SK-N-SH (cell line): Measurements from ENCODE around the gene TRAT1. TPM values are rescaled to one million over a fixed set of nuclear protein-coding genes. Genes with fewer than 3 reads are reported as not detected.

Source experiments
- CTCF ChIA-PET: fragments of 300-600, 350-600 bp; formaldehyde crosslinking; extraction: SDS; loops from one replicate; lab custom pipeline; 2021; lab: Yijun Ruan, JAX
- POLR2A ChIA-PET: fragments of 350-600 bp; sonication (Branson Sonifier 250); formaldehyde crosslinking; extraction: SDS; loops from one replicate; lab custom pipeline; 2020; ENCODE audit warnings: antibody characterized with exemption, inconsistent platforms; lab: Yijun Ruan, JAX
- DNase-seq: peaks from one replicate; pipeline ENCODE4 v3.0.0; 2012
- H2AFZ ChIP-seq: fragments of 200-600 bp; sonication (generic); 2 replicates; pipeline ENCODE4 v1.8.1; 2016; ENCODE audit warnings: antibody characterized with exemption, mild to moderate bottlenecking, low read depth
- H3F3A ChIP-seq: fragments of 200-600 bp; sonication (generic); replicated peaks from 2 replicates; pipeline ENCODE3; 2016; ENCODE audit warnings: antibody characterized with exemption, mild to moderate bottlenecking; ENCODE audit not compliant: insufficient read depth
- H3K27ac ChIP-seq, 2 experiments: fragments of 200-500 bp in 1 of 2; fragments of 200-600 bp in 1 of 2; sonication (Bioruptor generic) in 1 of 2; sonication (generic), shearing (Covaris generic) in 1 of 2; 2 replicates each; pipeline versions ENCODE4 v1.5.1 to v1.6.1; 2014 to 2016; ENCODE audit warnings: low read depth in 2 of 2, inconsistent platforms in 1 of 2, low read length in 1 of 2, mild to moderate bottlenecking in 1 of 2, mixed read lengths in 1 of 2
- H3K27me3 ChIP-seq: fragments of 200-600 bp; sonication (generic), shearing (Covaris generic); 2 replicates; pipeline ENCODE4 v1.6.1; 2016; ENCODE audit warnings: mixed run types; ENCODE audit not compliant: insufficient read depth
- H3K36me3 ChIP-seq, 2 experiments: fragments of 200-500 bp in 1 of 2; fragments of 200-600 bp in 1 of 2; sonication (Bioruptor generic) in 1 of 2; sonication (generic) in 1 of 2; replicated peaks in 1 of 2; 2 replicates each; pipeline versions ENCODE3 to v1.5.1; 2014 to 2016; ENCODE audit warnings: low read length in 1 of 2, mild to moderate bottlenecking in 1 of 2; ENCODE audit not compliant: insufficient read depth in 2 of 2, control insufficient read depth in 1 of 2
- H3K4me1 ChIP-seq, 2 experiments: fragments of 200-500 bp in 1 of 2; fragments of 200-600 bp in 1 of 2; sonication (Bioruptor generic) in 1 of 2; sonication (generic), shearing (Covaris generic) in 1 of 2; 2 replicates each; pipeline versions ENCODE4 v1.5.1 to v1.6.1; 2014 to 2016; ENCODE audit warnings: low read depth in 1 of 2, low read length in 1 of 2, mixed run types in 1 of 2; ENCODE audit not compliant: insufficient read depth in 2 of 2, control insufficient read depth in 1 of 2
- H3K4me2 ChIP-seq: fragments of 200-600 bp; sonication (generic), shearing (Covaris generic); 2 replicates; pipeline ENCODE4 v1.6.1; 2017; ENCODE audit warnings: mixed run types
- H3K4me3 ChIP-seq, 2 experiments: fragments of 200-500 bp in 1 of 2; fragments of 200-600 bp in 1 of 2; sonication (Bioruptor generic) in 1 of 2; sonication (generic), shearing (Covaris generic) in 1 of 2; 2 replicates each; pipeline versions ENCODE4 v1.5.1 to v1.8.1; 2014 to 2016; ENCODE audit warnings: low read depth in 2 of 2, inconsistent platforms in 1 of 2, low read length in 1 of 2, mild to moderate bottlenecking in 1 of 2, mixed read lengths in 1 of 2, moderate library complexity in 1 of 2
- H3K79me2 ChIP-seq: fragments of 200-600 bp; sonication (generic); 2 replicates; pipeline ENCODE4 v1.8.1; 2017; ENCODE audit warnings: mild to moderate bottlenecking; ENCODE audit not compliant: insufficient read depth
- H3K9ac ChIP-seq: fragments of 200-600 bp; sonication (generic); 2 replicates; pipeline ENCODE4 v1.6.1; 2017; ENCODE audit warnings: mixed run types
- H3K9me2 ChIP-seq: fragments of 200-600 bp; sonication (generic); 2 replicates; pipeline ENCODE4 v1.6.1; 2017; ENCODE audit warnings: mixed run types
- H3K9me3 ChIP-seq: fragments of 200-600 bp; sonication (generic); 2 replicates; pipeline ENCODE4 v1.6.1; 2017; ENCODE audit warnings: mixed run types, mild to moderate bottlenecking, moderate library complexity
- H4K20me1 ChIP-seq: fragments of 200-600 bp; sonication (generic); 2 replicates; pipeline ENCODE4 v1.6.1; 2017; ENCODE audit warnings: mild to moderate bottlenecking, mixed run types; ENCODE audit not compliant: insufficient read depth
- EZH2phosphoT487 ChIP-seq: fragments of 200-600 bp; sonication (generic); IDR thresholded peaks from 2 replicates; pipeline ENCODE4 v1.6.1; 2017; ENCODE audit warnings: low read depth, mixed run types, mild to moderate bottlenecking, antibody characterized with exemption, moderate library complexity, borderline replicate concordance
- FOSL2 ChIP-seq: IDR thresholded peaks from 2 replicates; pipeline ENCODE4 v1.4.0; 2012; ENCODE audit warnings: low read depth, mild to moderate bottlenecking, moderate library complexity, borderline replicate concordance
- FOXJ3 ChIP-seq: sonication (generic); formaldehyde crosslinking; IDR thresholded peaks from 2 replicates; pipeline ENCODE4 v1.5.1; 2020; ENCODE audit warnings: mild to moderate bottlenecking, missing genetic modification reagents
- FOXM1 ChIP-seq: IDR thresholded peaks from 2 replicates; pipeline ENCODE4 v1.4.0; 2012; ENCODE audit warnings: low read depth, mild to moderate bottlenecking
- GABPA ChIP-seq: IDR thresholded peaks from 2 replicates; pipeline ENCODE4 v1.4.0; 2012; ENCODE audit warnings: low read depth, mild to moderate bottlenecking
- JUND ChIP-seq: IDR thresholded peaks from 2 replicates; pipeline ENCODE4 v1.4.0; 2012
- MEF2A ChIP-seq: IDR thresholded peaks from 2 replicates; pipeline ENCODE4 v1.4.0; 2012; ENCODE audit warnings: low read depth, borderline replicate concordance
- MXI1 ChIP-seq: IDR thresholded peaks from 2 replicates; pipeline ENCODE4 v1.6.1; 2012; ENCODE audit warnings: mild to moderate bottlenecking, low read depth, low read length, improper control_type of control experiment
- POLR2AphosphoS5 ChIP-seq: IDR thresholded peaks from 2 replicates; pipeline ENCODE4 v1.6.1; 2012; ENCODE audit warnings: low read depth, low read length
- RAD21 ChIP-seq: IDR thresholded peaks from 2 replicates; pipeline ENCODE4 v1.6.1; 2012; ENCODE audit warnings: mild to moderate bottlenecking, low read length
- RCOR1 ChIP-seq: fragments of 150-350 bp; IDR thresholded peaks from 2 replicates; pipeline ENCODE4 v1.6.1; 2017; ENCODE audit warnings: antibody characterized with exemption, low read length
- SMC3 ChIP-seq: IDR thresholded peaks from 2 replicates; pipeline ENCODE4 v1.6.1; 2012; ENCODE audit warnings: low read depth, low read length, improper control_type of control experiment
- TAF1 ChIP-seq: IDR thresholded peaks from 2 replicates; pipeline ENCODE4 v1.6.1; 2012; ENCODE audit warnings: low read depth, mild to moderate bottlenecking, low read length, moderate library complexity, borderline replicate concordance
- TCF12 ChIP-seq: IDR thresholded peaks from 2 replicates; pipeline ENCODE4 v1.4.0; 2012
- YY1 ChIP-seq: IDR thresholded peaks from 2 replicates; pipeline ENCODE4 v1.4.0; 2012; ENCODE audit warnings: low read depth, mild to moderate bottlenecking
- ZBTB33 ChIP-seq: IDR thresholded peaks from 2 replicates; pipeline ENCODE4 v1.4.0; 2012; ENCODE audit warnings: low read depth, borderline replicate concordance
- whole genome bisulfite sequencing: methylation state at CpG from one replicate; pipeline ENCODE4 v1.1.6; 2017; ENCODE audit warnings: low lambda C conversion rate; 5-methylcytosine and 5-hydroxymethylcytosine counted together
- polyA plus RNA-seq, 3 experiments: library from polyadenylated mRNA; depleted of rRNA; stranded (reverse); fragments of >200 nt; gene quantifications; 2 replicates each; pipeline ENCODE4 v1.2.3, GENCODE V29; 2012
- TF ChIP-seq, protein P1 (sequence below): IDR thresholded peaks from 2 replicates; pipeline ENCODE4 v1.6.1; 2012; ENCODE audit warnings: mild to moderate bottlenecking, low read depth, low read length, moderate library complexity
- TF ChIP-seq, protein P2 (sequence below): IDR thresholded peaks from 2 replicates; pipeline ENCODE4; 2012
- TF ChIP-seq, protein P3 (sequence below): IDR thresholded peaks from 2 replicates; pipeline ENCODE4 v1.4.0; 2012; ENCODE audit warnings: low read depth
- TF ChIP-seq, protein P4 (sequence below): fragments of 150-350 bp; IDR thresholded peaks from 2 replicates; pipeline ENCODE4 v1.6.1; 2016; ENCODE audit warnings: mild to moderate bottlenecking, low read depth, low read length

Gene TRAT1
- polyA plus RNA-seq, 1 of the 3 experiments (the other 2 are of a cell fraction) = not detected

GRCh38 chr3:108833611-108834010 lies 11.0 kb downstream of the TRAT1 start:
- no peak for DNase-seq
- Histone ChIP-seq H4K20me1 (no peaks in the 10 kb centered on the region), H3K4me1 (no peaks in the 10 kb centered on the region), H3K9ac (no peak overlapping the region)
- CTCF ChIA-PET = no interaction called here
- TF ChIP-seq RCOR1 (no peak), SMC3 (no peak), ZBTB33 (no peak), EZH2phosphoT487 (no peak), MEF2A (no peak), RAD21 (no peak), MXI1 (no peak), JUND (no peak), TAF1 (no peak), FOXM1 (no peak), FOXJ3 (CRISPR knock-in tag) (no peak), POLR2AphosphoS5 (no peak), TCF12 (no peak), FOSL2 (no peak), GABPA (no peak), YY1 (no peak)
- TF ChIP-seq, protein P1, sequence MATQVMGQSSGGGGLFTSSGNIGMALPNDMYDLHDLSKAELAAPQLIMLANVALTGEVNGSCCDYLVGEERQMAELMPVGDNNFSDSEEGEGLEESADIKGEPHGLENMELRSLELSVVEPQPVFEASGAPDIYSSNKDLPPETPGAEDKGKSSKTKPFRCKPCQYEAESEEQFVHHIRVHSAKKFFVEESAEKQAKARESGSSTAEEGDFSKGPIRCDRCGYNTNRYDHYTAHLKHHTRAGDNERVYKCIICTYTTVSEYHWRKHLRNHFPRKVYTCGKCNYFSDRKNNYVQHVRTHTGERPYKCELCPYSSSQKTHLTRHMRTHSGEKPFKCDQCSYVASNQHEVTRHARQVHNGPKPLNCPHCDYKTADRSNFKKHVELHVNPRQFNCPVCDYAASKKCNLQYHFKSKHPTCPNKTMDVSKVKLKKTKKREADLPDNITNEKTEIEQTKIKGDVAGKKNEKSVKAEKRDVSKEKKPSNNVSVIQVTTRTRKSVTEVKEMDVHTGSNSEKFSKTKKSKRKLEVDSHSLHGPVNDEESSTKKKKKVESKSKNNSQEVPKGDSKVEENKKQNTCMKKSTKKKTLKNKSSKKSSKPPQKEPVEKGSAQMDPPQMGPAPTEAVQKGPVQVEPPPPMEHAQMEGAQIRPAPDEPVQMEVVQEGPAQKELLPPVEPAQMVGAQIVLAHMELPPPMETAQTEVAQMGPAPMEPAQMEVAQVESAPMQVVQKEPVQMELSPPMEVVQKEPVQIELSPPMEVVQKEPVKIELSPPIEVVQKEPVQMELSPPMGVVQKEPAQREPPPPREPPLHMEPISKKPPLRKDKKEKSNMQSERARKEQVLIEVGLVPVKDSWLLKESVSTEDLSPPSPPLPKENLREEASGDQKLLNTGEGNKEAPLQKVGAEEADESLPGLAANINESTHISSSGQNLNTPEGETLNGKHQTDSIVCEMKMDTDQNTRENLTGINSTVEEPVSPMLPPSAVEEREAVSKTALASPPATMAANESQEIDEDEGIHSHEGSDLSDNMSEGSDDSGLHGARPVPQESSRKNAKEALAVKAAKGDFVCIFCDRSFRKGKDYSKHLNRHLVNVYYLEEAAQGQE = no peak
- TF ChIP-seq, protein P2, sequence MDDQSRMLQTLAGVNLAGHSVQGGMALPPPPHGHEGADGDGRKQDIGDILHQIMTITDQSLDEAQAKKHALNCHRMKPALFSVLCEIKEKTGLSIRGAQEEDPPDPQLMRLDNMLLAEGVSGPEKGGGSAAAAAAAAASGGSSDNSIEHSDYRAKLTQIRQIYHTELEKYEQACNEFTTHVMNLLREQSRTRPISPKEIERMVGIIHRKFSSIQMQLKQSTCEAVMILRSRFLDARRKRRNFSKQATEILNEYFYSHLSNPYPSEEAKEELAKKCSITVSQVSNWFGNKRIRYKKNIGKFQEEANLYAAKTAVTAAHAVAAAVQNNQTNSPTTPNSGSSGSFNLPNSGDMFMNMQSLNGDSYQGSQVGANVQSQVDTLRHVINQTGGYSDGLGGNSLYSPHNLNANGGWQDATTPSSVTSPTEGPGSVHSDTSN = no peak
- TF ChIP-seq, protein P3, sequence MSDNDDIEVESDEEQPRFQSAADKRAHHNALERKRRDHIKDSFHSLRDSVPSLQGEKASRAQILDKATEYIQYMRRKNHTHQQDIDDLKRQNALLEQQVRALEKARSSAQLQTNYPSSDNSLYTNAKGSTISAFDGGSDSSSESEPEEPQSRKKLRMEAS = no peak
- TF ChIP-seq, protein P4, sequence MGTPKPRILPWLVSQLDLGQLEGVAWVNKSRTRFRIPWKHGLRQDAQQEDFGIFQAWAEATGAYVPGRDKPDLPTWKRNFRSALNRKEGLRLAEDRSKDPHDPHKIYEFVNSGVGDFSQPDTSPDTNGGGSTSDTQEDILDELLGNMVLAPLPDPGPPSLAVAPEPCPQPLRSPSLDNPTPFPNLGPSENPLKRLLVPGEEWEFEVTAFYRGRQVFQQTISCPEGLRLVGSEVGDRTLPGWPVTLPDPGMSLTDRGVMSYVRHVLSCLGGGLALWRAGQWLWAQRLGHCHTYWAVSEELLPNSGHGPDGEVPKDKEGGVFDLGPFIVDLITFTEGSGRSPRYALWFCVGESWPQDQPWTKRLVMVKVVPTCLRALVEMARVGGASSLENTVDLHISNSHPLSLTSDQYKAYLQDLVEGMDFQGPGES = no peak
- TF ChIP-seq, all 33 proteins: peak for 0
- Histone ChIP-seq H3K79me2 (no peaks in the 10 kb centered on the region), H3K4me3 (no peak overlapping the region), H3K4me2 (no peak overlapping the region), H3F3A (no peaks in the 10 kb centered on the region), H2AFZ (no peak overlapping the region), H3K27me3 (no peaks in the 10 kb centered on the region; the same call in 1 of the 2 replicates), H3K9me3 (no peaks in the 10 kb centered on the region), H3K27ac (no peak overlapping the region), H3K36me3 (no peaks in the 10 kb centered on the region), H3K9me2 (no peaks in the 10 kb centered on the region)
- 39% methylated on average over 1 of the region's 1 CpG for WGBS
- POLR2A ChIA-PET = no interaction called here
